ENCODE results near the gene LAMA3.

The LAMA3 gene

DNA sequence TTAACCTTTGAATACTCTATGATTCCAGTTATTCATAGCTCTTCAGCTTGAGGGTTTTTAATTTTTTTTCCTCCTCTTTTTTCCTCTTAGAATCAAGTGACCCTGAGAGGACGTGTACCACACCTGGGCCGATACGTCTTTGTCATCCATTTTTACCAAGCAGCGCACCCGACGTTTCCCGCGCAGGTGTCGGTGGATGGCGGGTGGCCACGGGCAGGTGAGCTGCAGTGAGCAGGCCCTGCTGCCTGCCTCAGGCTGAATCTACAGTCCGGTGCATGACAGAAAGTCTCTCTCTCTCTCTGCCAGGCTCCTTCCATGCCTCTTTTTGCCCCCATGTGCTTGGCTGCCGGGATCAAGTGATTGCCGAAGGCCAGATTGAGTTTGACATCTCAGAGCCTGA, 153.1 kb downstream of the LAMA3 start:
- no peak for DNase-seq (ENCODE audit: extremely low read depth, low read depth)
- TF ChIP-seq, protein P1, sequence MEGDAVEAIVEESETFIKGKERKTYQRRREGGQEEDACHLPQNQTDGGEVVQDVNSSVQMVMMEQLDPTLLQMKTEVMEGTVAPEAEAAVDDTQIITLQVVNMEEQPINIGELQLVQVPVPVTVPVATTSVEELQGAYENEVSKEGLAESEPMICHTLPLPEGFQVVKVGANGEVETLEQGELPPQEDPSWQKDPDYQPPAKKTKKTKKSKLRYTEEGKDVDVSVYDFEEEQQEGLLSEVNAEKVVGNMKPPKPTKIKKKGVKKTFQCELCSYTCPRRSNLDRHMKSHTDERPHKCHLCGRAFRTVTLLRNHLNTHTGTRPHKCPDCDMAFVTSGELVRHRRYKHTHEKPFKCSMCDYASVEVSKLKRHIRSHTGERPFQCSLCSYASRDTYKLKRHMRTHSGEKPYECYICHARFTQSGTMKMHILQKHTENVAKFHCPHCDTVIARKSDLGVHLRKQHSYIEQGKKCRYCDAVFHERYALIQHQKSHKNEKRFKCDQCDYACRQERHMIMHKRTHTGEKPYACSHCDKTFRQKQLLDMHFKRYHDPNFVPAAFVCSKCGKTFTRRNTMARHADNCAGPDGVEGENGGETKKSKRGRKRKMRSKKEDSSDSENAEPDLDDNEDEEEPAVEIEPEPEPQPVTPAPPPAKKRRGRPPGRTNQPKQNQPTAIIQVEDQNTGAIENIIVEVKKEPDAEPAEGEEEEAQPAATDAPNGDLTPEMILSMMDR (IDR thresholded peaks at IDR 0.05; ENCODE audit: low read depth, low read length, missing control alignments) = no peak

DNA sequence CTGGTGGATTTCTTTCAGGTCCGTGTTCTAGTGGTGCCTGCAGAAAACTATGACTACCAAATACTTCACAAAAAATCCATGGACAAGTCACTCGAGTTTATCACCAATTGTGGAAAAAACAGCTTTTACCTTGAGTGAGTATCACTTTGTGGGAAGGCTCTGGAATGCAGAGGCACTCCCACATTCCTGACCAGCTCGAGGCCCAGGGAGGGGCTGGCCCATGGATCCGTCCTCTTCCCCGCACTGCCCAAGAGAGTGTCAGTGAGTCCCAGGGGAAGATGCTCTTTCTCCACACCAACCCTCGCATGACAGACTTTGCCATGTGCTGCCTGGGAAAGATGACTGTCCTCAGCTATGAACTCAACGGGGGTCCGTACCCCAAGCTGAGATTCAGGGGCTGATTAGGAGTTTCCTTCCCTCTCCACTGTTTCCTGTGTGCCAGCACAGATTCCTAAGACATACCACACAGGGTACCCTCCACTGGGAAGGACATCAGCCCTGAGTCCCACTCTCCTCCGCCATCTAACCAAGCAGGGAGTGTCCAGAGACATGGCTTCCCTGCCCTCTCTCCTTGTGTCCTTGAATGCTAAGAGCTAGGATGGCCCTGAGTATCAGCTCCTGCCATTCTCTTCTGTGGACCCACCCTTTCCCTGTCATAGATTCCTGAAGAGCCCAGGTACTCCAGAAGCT, 155.9 kb downstream of the LAMA3 start:
- H3K4me3 ChIP-seq (replicated peaks; ENCODE audit: low read depth, low read length) = no peak overlapping the region
- TF ChIP-seq, protein P1 (IDR thresholded peaks at IDR 0.05; ENCODE audit: low read depth, low read length, missing control alignments) = no peak
- no peak for DNase-seq (ENCODE audit: extremely low read depth, low read depth)

More for the DNA sequence above, 153.1 kb downstream of the LAMA3 start:
- no peak overlapping the region for H3K4me3 ChIP-seq (replicated peaks; ENCODE audit: low read depth, low read length)

DNA sequence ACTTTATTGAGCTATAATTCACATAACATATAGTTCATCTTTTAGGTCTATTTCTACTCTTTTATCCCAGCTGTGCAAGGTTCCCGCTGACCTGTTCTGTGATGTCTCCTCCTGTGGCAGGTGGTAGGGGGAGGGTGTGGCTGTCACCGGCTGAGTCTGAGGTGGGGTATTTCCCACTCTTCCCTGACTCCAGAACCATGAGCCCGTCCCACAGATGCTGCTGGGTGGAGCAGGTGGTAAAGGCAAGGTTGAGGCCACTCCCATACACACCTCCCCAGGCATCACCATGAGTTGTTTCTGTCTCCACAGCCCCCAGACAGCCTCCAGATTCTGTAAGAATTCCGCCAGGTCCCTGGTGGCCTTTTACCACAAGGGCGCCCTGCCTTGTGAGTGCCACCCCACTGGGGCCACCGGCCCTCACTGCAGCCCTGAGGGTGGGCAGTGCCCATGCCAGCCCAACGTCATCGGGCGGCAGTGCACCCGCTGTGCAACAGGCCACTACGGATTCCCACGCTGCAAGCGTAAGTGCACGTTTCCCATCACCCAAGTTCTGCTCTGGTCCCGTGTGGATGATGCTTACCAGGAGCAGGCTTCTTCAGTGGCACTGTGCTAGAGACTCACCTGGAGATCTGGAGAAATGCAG, 156.9 kb downstream of the LAMA3 start:
- DNase-seq (ENCODE audit: extremely low read depth, low read depth) = no peak
- no peak overlapping the region for H3K4me3 ChIP-seq (replicated peaks; ENCODE audit: low read depth, low read length)
- TF ChIP-seq, protein P1 (IDR thresholded peaks at IDR 0.05; ENCODE audit: low read depth, low read length, missing control alignments) = no peak

DNA sequence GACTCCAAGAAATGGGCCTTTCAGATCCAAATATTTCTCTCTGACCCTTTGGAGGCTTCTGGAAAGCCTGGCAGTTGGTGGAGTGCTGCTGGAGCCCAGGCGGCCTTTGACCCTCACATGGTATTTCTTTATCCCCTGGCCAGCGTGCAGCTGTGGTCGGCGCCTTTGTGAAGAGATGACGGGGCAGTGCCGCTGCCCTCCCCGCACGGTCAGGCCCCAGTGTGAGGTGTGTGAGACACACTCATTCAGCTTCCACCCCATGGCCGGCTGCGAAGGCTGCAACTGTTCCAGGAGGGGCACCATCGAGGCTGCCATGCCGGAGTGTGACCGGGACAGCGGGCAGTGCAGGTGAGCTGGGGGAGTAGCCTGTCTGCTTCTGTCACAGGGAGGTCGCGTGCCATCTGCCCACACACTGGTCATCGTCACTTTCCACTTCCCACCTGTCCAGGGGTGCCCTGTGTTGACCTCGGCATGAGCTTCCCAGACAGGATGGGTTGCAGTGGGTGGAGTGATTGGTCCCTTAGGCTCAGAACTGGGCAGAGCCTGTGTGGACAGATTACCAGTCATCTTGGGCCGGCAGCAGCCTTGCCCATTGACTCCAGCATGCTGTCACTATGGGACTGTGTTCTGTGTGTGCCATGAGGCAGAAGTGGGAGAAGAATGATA, 158.2 kb downstream of the LAMA3 start:
- no peak overlapping the region for H3K4me3 ChIP-seq (replicated peaks; ENCODE audit: low read depth, low read length)
- DNase-seq (ENCODE audit: extremely low read depth, low read depth) = no peak
- TF ChIP-seq, protein P1 (IDR thresholded peaks at IDR 0.05; ENCODE audit: low read depth, low read length, missing control alignments) = no peak

DNA sequence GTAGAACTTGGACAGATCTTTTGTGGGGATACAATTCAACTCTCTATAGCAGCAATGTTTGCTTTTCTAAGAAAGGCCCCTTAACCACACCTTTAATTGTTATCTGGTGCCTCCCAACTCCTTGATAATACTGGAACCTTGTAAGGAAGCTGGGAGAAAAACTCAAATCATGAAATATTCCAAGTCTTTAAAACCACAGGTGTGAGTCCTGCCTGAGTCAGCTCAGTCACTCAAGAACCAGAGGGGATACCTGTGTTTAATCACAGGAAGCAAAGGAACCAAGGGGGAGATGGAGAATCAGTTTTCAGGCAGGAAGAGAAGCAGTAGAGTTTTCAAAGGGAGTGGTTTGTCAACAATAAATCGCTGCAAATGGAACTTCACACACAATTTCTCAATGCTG, 159.9 kb downstream of the LAMA3 start:
- TF ChIP-seq, protein P1 (IDR thresholded peaks at IDR 0.05; ENCODE audit: low read depth, low read length, missing control alignments) = no peak
- no peak for DNase-seq (ENCODE audit: extremely low read depth, low read depth)
- no peak overlapping the region for H3K4me3 ChIP-seq (replicated peaks; ENCODE audit: low read depth, low read length)

DNA sequence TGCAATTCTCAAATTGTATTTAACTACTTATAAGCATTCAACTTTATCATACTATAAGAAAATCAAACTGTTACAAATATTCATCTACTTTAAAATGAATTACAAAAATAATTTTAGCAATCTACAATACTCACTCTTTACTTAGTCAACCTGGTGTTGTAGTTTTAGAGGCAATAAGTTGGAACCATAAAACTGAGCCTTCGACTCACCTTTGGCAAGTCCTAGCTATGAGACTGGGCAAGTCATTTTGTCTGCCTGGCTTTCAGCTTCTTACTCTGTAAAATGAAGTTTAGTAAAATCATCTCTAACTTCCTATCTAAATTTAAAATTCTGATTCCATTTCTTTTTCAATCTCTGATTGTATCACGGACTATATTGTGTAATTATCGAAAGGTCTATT, 161.0 kb downstream of the LAMA3 start:
- TF ChIP-seq, protein P1 (IDR thresholded peaks at IDR 0.05; ENCODE audit: low read depth, low read length, missing control alignments) = no peak
- H3K4me3 ChIP-seq (replicated peaks; ENCODE audit: low read depth, low read length) = no peak overlapping the region
- DNase-seq (ENCODE audit: extremely low read depth, low read depth) = no peak
